K562 (cell line): ENCODE data around the gene MCL1. TPM values are rescaled to one million over a fixed set of nuclear protein-coding genes. Genes with fewer than 3 reads are reported as not detected.

Source experiments
- ATAC-seq: fragments of 200-7000 bp; cut with Tn5 transposase; 3 replicates; pipeline ENCODE4 v1.9.1; 2020; ENCODE audit warnings: moderate library complexity
- BruUV-seq: library from RNA; stranded (reverse); fragments of 400-500 nt; replicated peaks from 2 replicates; lab custom pipeline; 2021; lab: Mats Ljungman, UMichigan
- CTCF ChIA-PET: fragments of 300-600 bp; formaldehyde crosslinking; extraction: SDS; loops from one replicate; lab custom pipeline; 2021; ENCODE audit warnings: low intra/inter-chr PET ratio; lab: Yijun Ruan, JAX
- POLR2A ChIA-PET: fragments of 300-600, 350-650 bp; sonication (Branson Sonifier 250); formaldehyde crosslinking; extraction: SDS; loops from one replicate; lab custom pipeline; 2021; ENCODE audit warnings: antibody characterized with exemption, inconsistent platforms; lab: Yijun Ruan, JAX
- DNase-seq, 4 experiments: peaks; one replicate each; pipeline versions ENCODE4 v3.0.0 to v3.0.0-alpha.2; 2011 to 2018; ENCODE audit warnings: low spot score in 3 of 4, mixed read lengths in 3 of 4; ENCODE audit errors: extremely low read depth in 1 of 4
- FAIRE-seq: peaks from 2 replicates; lab custom pipeline; 2011; peaks lifted over from hg19 to GRCh38; lab: Jason Lieb, UNC
- H2AFZ ChIP-seq: 2 replicates; pipeline ENCODE4 v1.6.0; 2011; ENCODE audit warnings: low read depth, low read length, control low read depth, inconsistent platforms
- H3K27ac ChIP-seq: fragments of 200-600 bp; 3 replicates; pipeline ENCODE4 v1.8.0; 2011; ENCODE audit warnings: low read depth, mild to moderate bottlenecking, control low read depth, inconsistent platforms, low read length, moderate library complexity, mixed read lengths; ENCODE audit errors: extremely low read depth
- H3K27me3 ChIP-seq, 2 experiments: fragments of 300-600 bp in 1 of 2; 2 replicates in 1 of 2; 3 replicates in 1 of 2; pipeline versions ENCODE4 v1.6.0 to v1.8.0; 2011; ENCODE audit warnings: inconsistent platforms in 2 of 2, low read length in 2 of 2, mild to moderate bottlenecking in 1 of 2, mixed read lengths in 1 of 2, moderate library complexity in 1 of 2; ENCODE audit not compliant: control insufficient read depth in 2 of 2, insufficient read depth in 2 of 2
- H3K36me3 ChIP-seq: fragments of 300-600 bp; 3 replicates; pipeline ENCODE4 v1.8.0; 2011; ENCODE audit warnings: mild to moderate bottlenecking, low read length, inconsistent platforms; ENCODE audit not compliant: control insufficient read depth, insufficient read depth
- H3K4me1 ChIP-seq, 2 experiments: fragments of 200-600 bp in 1 of 2; replicated peaks in 1 of 2; 2 replicates in 1 of 2; 3 replicates in 1 of 2; pipeline versions ENCODE4 v1.5.1 to v1.8.0; 2011; ENCODE audit warnings: inconsistent platforms in 2 of 2, low read length in 2 of 2, mild to moderate bottlenecking in 1 of 2, mixed read lengths in 1 of 2, moderate library complexity in 1 of 2; ENCODE audit not compliant: control insufficient read depth in 2 of 2, insufficient read depth in 2 of 2
- H3K4me2 ChIP-seq: 2 replicates; pipeline ENCODE4 v1.6.1; 2011; ENCODE audit warnings: low read length, control low read depth, inconsistent platforms, mixed read lengths; ENCODE audit not compliant: insufficient read depth
- H3K4me3 ChIP-seq: fragments of 200-600 bp; sonication (generic), shearing (Covaris generic); 2 replicates; pipeline ENCODE4 v1.5.1; 2016; ENCODE audit warnings: control low read depth, inconsistent platforms
- H3K79me2 ChIP-seq: fragments of 200-600 bp; 3 replicates; pipeline ENCODE4 v1.8.0; 2011; ENCODE audit warnings: low read length, inconsistent platforms; ENCODE audit not compliant: control insufficient read depth, insufficient read depth
- H3K9ac ChIP-seq, 2 experiments: 2 replicates each; pipeline versions ENCODE4 v1.6.0 to v1.6.1; 2011; ENCODE audit warnings: low read depth in 2 of 2, low read length in 2 of 2, control low read depth in 1 of 2, inconsistent platforms in 1 of 2, mild to moderate bottlenecking in 1 of 2, mixed read lengths in 1 of 2; ENCODE audit not compliant: insufficient read depth in 1 of 2
- H3K9me1 ChIP-seq: one replicate; pipeline ENCODE4 v1.6.0; 2011; ENCODE audit warnings: inconsistent platforms, mild to moderate bottlenecking, low read length, moderate library complexity; ENCODE audit not compliant: control insufficient read depth, insufficient read depth
- H3K9me3 ChIP-seq: replicated peaks from 2 replicates; pipeline ENCODE4 v1.5.1; 2011; ENCODE audit warnings: low read depth, low read length, inconsistent platforms; ENCODE audit not compliant: control insufficient read depth, insufficient read depth
- H4K20me1 ChIP-seq: replicated peaks from 2 replicates; pipeline ENCODE4 v1.6.1; 2011; ENCODE audit warnings: low read length, inconsistent platforms, mixed read lengths; ENCODE audit not compliant: control insufficient read depth, insufficient read depth
- CHD1 ChIP-seq: fragments of 200-600 bp; sonication (generic); IDR thresholded peaks from one replicate; pipeline ENCODE4 v1.6.1; 2012; ENCODE audit warnings: mild to moderate bottlenecking, moderate library complexity, low read length, inconsistent platforms
- HCFC1 ChIP-seq: IDR thresholded peaks from 2 replicates; pipeline ENCODE4 v1.6.1; 2012; ENCODE audit warnings: low read depth, low read length, improper control_type of control experiment
- HNRNPL ChIP-seq: fragments of 200-400 bp; formaldehyde crosslinking; IDR thresholded peaks from 2 replicates; pipeline ENCODE4 v1.6.1; 2017; ENCODE audit warnings: low read depth, mild to moderate bottlenecking, low read length
- MEF2D ChIP-seq: conservative IDR thresholded peaks from 2 replicates; pipeline ENCODE4 v1.6.1; 2016; ENCODE audit warnings: low read depth, missing genetic modification characterization, missing compliant biosample characterization
- POLR2G ChIP-seq: fragments of 200-400 bp; formaldehyde crosslinking; IDR thresholded peaks from 2 replicates; pipeline ENCODE4 v1.6.1; 2017; ENCODE audit warnings: low read depth, mild to moderate bottlenecking, antibody characterized with exemption, low read length, moderate library complexity
- POLR2H ChIP-seq: IDR thresholded peaks from 2 replicates; pipeline ENCODE4 v1.6.1; 2016; ENCODE audit warnings: missing genetic modification characterization, low read depth, mild to moderate bottlenecking, control low read depth, missing compliant biosample characterization, moderate library complexity
- RBFOX2 ChIP-seq: fragments of 200-400 bp; formaldehyde crosslinking; IDR thresholded peaks from 2 replicates; pipeline ENCODE4 v1.6.1; 2017; ENCODE audit warnings: low read depth, mild to moderate bottlenecking, low read length, moderate library complexity
- STAT5B ChIP-seq: fragments of 250-450 bp; sonication (Bioruptor Pico); IDR thresholded peaks from 2 replicates; pipeline ENCODE4 v1.8.0; 2021; ENCODE audit warnings: mild to moderate bottlenecking, inconsistent platforms
- WGBS: fragments of 100-300 bp; shearing (Covaris generic); methylation state at CpG from one replicate; pipeline ENCODE4 v1.1.6; 2016; ENCODE audit warnings: low coverage, mixed read lengths; ENCODE audit not compliant: insufficient coverage; ENCODE audit errors: missing lambda C conversion rate; 5-methylcytosine and 5-hydroxymethylcytosine counted together
- in situ Hi-C: fragments of 300-500 bp; cut with MboI; formaldehyde crosslinking; loops from 4 replicates; pipeline ENCODE4 v1.15.0; 2018; ENCODE audit warnings: inconsistent platforms, mixed read lengths
- intact Hi-C: fragments of 100-400 bp; cut with micrococcal nuclease; formaldehyde crosslinking; loops from 2 replicates; pipeline ENCODE4 v1.14.2; 2022
- polyA plus RNA-seq, 8 experiments: library from polyadenylated mRNA; depleted of rRNA in 4 of 8; stranded (reverse) in 5 of 8; unstranded in 3 of 8; fragments of >200 nt; fragmentation: Nextera tagmentation in 2 of 8; fragmentation: Illumina TruSeq in 1 of 8; extraction: Ambion mirVana in 2 of 8; extraction: Trizol in 1 of 8; gene quantifications; 2 replicates each; pipeline versions ENCODE4 v1.2.1 to v1.2.3, GENCODE V29; 2011 to 2014; ENCODE audit warnings: inconsistent platforms in 1 of 8, missing spikeins in 1 of 8
- total RNA-seq, 7 experiments: library from RNA; depleted of rRNA in 6 of 7; stranded (reverse); fragments of >200 nt in 6 of 7; fragmentation: Illumina TruSeq in 2 of 7; extraction: Trizol in 2 of 7; gene quantifications; 2 replicates each; pipeline versions ENCODE4 v1.2.1 to v1.2.3, GENCODE V29; 2011 to 2021; ENCODE audit warnings: low replicate concordance in 1 of 7
- TF ChIP-seq, protein P1 (sequence below): IDR thresholded peaks from 2 replicates; pipeline ENCODE4 v1.6.1; 2011; ENCODE audit warnings: borderline replicate concordance, low read depth, mild to moderate bottlenecking, moderate library complexity, low read length; ENCODE audit not compliant: insufficient read depth, poor library complexity, severe bottlenecking
- TF ChIP-seq, protein P2 (sequence below), 2 experiments: fragments of 450-650 bp; IDR thresholded peaks; 2 replicates each; pipeline ENCODE4 v1.6.1; 2018; ENCODE audit warnings: mild to moderate bottlenecking in 2 of 2, low read depth in 1 of 2; ENCODE audit not compliant: partially characterized antibody in 2 of 2

The MCL1 gene
- total and polyA plus RNA-seq, 9 of the 15 experiments (the other 6 are each of a cell fraction or from before 2014, with no cell fraction given) = 27.1 to 224 (median 138) TPM

DNA sequence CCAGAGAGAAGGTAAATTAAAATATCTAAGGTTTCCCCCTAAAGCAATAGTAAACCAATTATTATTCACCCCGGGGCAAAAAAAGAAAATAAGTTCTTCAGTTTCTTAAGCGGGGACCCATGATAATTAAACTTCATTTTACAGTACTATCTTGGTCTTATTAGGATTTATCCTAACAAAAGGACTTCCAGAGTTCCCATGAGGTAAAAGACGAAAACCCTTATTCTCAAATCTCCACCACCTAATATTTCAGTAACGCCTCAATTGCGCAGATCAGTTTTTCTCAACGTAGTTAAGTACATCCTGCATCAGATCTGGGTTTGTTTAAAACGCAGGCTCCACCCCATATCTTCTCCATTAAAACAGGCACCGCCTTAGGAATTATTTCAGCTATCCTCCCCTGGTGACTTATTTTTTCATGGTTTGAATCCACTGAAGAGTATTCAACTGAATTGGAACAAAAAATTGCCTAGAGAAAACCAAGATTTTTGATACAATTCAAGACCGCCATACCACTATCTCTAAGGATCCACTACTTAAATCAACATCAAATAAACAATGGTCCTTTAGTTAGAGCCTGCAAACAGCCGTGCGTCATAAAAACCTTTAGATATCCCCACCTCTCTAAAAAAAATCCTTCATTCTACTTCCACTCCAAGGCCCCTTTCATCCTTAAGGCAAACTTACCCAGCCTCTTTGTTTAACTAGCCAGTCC lies 1.7 kb downstream of the MCL1 start:
- Histone ChIP-seq H3K36me3 (peaks cover 61% of the 10 kb centered on the region), H2AFZ (no peak overlapping the region), H3K9ac (peak overlapping the region; percentile 97 to 100), H3K79me2 (peaks cover 74% of the 10 kb centered on the region), H3K4me1 (peaks cover 10 to 19% of the 10 kb centered on the region in 2 experiments; a peak in 4 of 5 replicates), H3K27ac (peak overlapping the region; percentile 87), H3K9me3 (no peaks in the 10 kb centered on the region), H3K9me1 (no peaks in the 10 kb centered on the region), H3K27me3 (no peaks in the 10 kb centered on the region), H4K20me1 (peaks cover 51% of the 10 kb centered on the region), H3K4me2 (peak overlapping the region; percentile 97), H3K4me3 (peak overlapping the region; percentile 98)
- WGBS = under 1% methylated on average over 11 of the region's 11 CpGs
- intact Hi-C loops (loop anchor here (2.0 to 5.0 kb wide), 2 partner anchors 41 to 235 kb away; no protein-coding TSS in a partner anchor), in situ Hi-C loops (no loop called here)
- ChIA-PET POLR2A (interaction anchor here (0.6 to 11.0 kb wide), 21 partner anchors 8 to 429 kb away, joined by 3 to 148 read pairs (median 5); partner anchors contain the start of genes CTSK, ENSA, FALEC and GOLPH3L), CTCF (no interaction called here)
- BruUV-seq = no TSS peak
- FAIRE-seq (no peak), ATAC-seq (no peak), DNase-seq (peak in 2 of 4 experiments; percentile 16 to 24)
- TF ChIP-seq MEF2D (tag) (no peak), HNRNPL (peak; percentile 60; the same call in 1 of the 2 replicates), HCFC1 (no peak), POLR2G (peak; percentile 7; the same call in 1 of the 2 replicates), RBFOX2 (peak; percentile 64), POLR2H (tag) (peak; percentile 19; the same call in 1 of the 2 replicates), STAT5B (CRISPR knock-in tag) (no peak), CHD1 (peak; percentile 84)
- TF ChIP-seq, protein P1, sequence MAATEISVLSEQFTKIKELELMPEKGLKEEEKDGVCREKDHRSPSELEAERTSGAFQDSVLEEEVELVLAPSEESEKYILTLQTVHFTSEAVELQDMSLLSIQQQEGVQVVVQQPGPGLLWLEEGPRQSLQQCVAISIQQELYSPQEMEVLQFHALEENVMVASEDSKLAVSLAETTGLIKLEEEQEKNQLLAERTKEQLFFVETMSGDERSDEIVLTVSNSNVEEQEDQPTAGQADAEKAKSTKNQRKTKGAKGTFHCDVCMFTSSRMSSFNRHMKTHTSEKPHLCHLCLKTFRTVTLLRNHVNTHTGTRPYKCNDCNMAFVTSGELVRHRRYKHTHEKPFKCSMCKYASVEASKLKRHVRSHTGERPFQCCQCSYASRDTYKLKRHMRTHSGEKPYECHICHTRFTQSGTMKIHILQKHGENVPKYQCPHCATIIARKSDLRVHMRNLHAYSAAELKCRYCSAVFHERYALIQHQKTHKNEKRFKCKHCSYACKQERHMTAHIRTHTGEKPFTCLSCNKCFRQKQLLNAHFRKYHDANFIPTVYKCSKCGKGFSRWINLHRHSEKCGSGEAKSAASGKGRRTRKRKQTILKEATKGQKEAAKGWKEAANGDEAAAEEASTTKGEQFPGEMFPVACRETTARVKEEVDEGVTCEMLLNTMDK = no peak
- TF ChIP-seq, protein P2, sequence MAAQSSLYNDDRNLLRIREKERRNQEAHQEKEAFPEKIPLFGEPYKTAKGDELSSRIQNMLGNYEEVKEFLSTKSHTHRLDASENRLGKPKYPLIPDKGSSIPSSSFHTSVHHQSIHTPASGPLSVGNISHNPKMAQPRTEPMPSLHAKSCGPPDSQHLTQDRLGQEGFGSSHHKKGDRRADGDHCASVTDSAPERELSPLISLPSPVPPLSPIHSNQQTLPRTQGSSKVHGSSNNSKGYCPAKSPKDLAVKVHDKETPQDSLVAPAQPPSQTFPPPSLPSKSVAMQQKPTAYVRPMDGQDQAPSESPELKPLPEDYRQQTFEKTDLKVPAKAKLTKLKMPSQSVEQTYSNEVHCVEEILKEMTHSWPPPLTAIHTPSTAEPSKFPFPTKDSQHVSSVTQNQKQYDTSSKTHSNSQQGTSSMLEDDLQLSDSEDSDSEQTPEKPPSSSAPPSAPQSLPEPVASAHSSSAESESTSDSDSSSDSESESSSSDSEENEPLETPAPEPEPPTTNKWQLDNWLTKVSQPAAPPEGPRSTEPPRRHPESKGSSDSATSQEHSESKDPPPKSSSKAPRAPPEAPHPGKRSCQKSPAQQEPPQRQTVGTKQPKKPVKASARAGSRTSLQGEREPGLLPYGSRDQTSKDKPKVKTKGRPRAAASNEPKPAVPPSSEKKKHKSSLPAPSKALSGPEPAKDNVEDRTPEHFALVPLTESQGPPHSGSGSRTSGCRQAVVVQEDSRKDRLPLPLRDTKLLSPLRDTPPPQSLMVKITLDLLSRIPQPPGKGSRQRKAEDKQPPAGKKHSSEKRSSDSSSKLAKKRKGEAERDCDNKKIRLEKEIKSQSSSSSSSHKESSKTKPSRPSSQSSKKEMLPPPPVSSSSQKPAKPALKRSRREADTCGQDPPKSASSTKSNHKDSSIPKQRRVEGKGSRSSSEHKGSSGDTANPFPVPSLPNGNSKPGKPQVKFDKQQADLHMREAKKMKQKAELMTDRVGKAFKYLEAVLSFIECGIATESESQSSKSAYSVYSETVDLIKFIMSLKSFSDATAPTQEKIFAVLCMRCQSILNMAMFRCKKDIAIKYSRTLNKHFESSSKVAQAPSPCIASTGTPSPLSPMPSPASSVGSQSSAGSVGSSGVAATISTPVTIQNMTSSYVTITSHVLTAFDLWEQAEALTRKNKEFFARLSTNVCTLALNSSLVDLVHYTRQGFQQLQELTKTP (IDR thresholded peaks at IDR 0.05; ENCODE audit: low read depth in 1 of 2, partially characterized antibody in 2 of 2) = peak in 1 of 2 experiments; percentile 39
